WI38 (cell line): ENCODE measurements around the gene NFX1.

Experiments
- H3K4me3 ChIP-seq: 2 replicates; pipeline ENCODE4 v1.5.1; 2011; ENCODE audit warnings: low read depth, mild to moderate bottlenecking, control low read depth, low read length
- CTCF ChIP-seq: IDR thresholded peaks from 2 replicates; pipeline ENCODE4 v1.5.1; 2012; ENCODE audit warnings: low read depth, mild to moderate bottlenecking, control low read depth, low read length

The NFX1 gene

DNA sequence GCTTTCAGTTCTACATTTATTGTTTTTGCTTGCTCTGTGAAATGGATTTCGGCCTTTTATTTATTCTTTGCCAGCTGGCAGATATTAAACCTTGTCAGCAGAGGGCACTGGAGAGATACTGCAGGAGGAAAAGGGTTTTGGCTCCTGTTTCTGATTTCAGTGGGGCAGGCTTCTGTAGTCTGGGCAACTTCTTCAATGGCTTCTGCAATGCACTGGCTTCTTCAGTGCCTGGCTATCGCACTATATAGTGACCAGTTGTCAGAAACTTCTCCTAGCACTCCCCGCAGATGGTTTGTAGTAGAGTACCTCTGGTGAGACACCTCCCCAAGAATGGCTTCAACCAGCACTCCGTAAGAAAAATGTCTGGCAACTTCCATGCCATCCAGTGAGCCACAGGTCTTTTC lies 3.2 kb upstream of the NFX1 start:
- TF ChIP-seq CTCF: peak; percentile 73
- H3K4me3 ChIP-seq: no peak overlapping the region

DNA sequence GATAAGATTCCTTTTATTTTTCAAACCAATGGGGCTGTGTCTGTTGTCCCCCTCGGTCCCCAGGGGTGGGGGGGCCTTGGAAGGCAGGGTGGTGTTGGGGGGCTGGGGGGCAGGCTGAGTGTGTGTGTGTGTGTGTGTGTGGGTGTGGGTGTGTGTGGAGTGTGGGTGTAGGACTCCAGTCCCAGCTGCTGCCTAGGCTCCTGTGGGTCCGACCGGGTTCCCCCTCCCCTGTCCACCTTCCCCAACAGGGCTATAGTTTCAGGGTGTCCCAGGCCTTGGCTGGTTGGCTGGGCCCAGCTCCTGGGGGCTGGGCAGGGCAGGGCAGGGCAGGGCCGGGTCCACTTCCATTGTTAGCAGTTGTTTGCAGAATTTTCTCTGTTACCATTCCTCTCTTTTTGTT lies 2.1 kb upstream of the NFX1 start:
- TF ChIP-seq CTCF: no peak
- no peak overlapping the region for H3K4me3 ChIP-seq

- no peak for TF ChIP-seq CTCF
- H3K4me3 ChIP-seq: no peak overlapping the region
These were observed 1.4 kb upstream of the NFX1 start for GRCh38 chr9:33288828-33289483.

GRCh38 chr9:33289496-33289895 lies 820 bp upstream of the NFX1 start:
- no peak for TF ChIP-seq CTCF
- H3K4me3 ChIP-seq: peak overlapping the region; percentile 86; the same call in 1 of the 2 replicates

- TF ChIP-seq CTCF: no peak
- H3K4me3 ChIP-seq: peak overlapping the region; percentile 86
These were observed 425 bp upstream of the NFX1 start for GRCh38 chr9:33289936-33290246.

GRCh38 chr9:33291031-33291397 lies 698 bp downstream of the NFX1 start:
- peak overlapping the region; percentile 86 for H3K4me3 ChIP-seq
- TF ChIP-seq CTCF: no peak

- no peak for TF ChIP-seq CTCF
- H3K4me3 ChIP-seq: no peak overlapping the region
These were observed 1.6 kb downstream of the NFX1 start for GRCh38 chr9:33291901-33292300.
